Measurements from ENCODE around the gene EYA4. TPM values are rescaled to one million over a fixed set of nuclear protein-coding genes. Genes with fewer than 3 reads are reported as not detected.

Gene EYA4
- total RNA-seq, 1 experiment from 2014 or later: 10.0 TPM

GRCh38 chr6:133355922-133356321, 114.8 kb downstream of the EYA4 start:
- no peak overlapping the region for H3K4me3 ChIP-seq (ENCODE audit: low read length)
- BruUV-seq (replicated peaks): no TSS peak
- H3K9me3 ChIP-seq (ENCODE audit: low read length): no peaks in the 10 kb centered on the region
- ChIA-PET CTCF (no interaction called here), POLR2A (ENCODE audit: unreplicated experiment) (no interaction called here)
- no peak overlapping the region for H3K9ac ChIP-seq (ENCODE audit: low read length)
- no peaks in the 10 kb centered on the region for H3F3A ChIP-seq (ENCODE audit: low read length, unreplicated experiment)
- H3K79me2 ChIP-seq (ENCODE audit: low read length): peaks cover 17% of the 10 kb centered on the region
- peaks cover 16% of the 10 kb centered on the region for H3K4me1 ChIP-seq (ENCODE audit: insufficient read depth, low read length)
- H3K36me3 ChIP-seq (ENCODE audit: low read depth, low read length): no peaks in the 10 kb centered on the region
- no peak overlapping the region for H3K27ac ChIP-seq (ENCODE audit: low read length)
- no peak overlapping the region for H3K4me2 ChIP-seq (ENCODE audit: low read length)
- no peak for DNase-seq
- no peak for ATAC-seq
- no peaks in the 10 kb centered on the region for H3K9me2 ChIP-seq (replicated peaks; ENCODE audit: low read length)
- TF ChIP-seq, protein P1, sequence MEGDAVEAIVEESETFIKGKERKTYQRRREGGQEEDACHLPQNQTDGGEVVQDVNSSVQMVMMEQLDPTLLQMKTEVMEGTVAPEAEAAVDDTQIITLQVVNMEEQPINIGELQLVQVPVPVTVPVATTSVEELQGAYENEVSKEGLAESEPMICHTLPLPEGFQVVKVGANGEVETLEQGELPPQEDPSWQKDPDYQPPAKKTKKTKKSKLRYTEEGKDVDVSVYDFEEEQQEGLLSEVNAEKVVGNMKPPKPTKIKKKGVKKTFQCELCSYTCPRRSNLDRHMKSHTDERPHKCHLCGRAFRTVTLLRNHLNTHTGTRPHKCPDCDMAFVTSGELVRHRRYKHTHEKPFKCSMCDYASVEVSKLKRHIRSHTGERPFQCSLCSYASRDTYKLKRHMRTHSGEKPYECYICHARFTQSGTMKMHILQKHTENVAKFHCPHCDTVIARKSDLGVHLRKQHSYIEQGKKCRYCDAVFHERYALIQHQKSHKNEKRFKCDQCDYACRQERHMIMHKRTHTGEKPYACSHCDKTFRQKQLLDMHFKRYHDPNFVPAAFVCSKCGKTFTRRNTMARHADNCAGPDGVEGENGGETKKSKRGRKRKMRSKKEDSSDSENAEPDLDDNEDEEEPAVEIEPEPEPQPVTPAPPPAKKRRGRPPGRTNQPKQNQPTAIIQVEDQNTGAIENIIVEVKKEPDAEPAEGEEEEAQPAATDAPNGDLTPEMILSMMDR (conservative IDR thresholded peaks at IDR 0.05; ENCODE audit: low read depth, low read length): no peak
- no peak for TF ChIP-seq EZH2phosphoT487 (IDR thresholded peaks at IDR 0.05; ENCODE audit: borderline replicate concordance, low read length)
- TF ChIP-seq EZH2 (IDR thresholded peaks at IDR 0.05; ENCODE audit: low read length, unreplicated experiment): no peak
- H3K27me3 ChIP-seq (ENCODE audit: low read length): no peaks in the 10 kb centered on the region
- H2AFZ ChIP-seq (ENCODE audit: low read length): no peak overlapping the region
- intact Hi-C loops (cut with micrococcal nuclease): loop anchor here (10.0 kb wide), 1 partner anchor 521 kb away; no protein-coding TSS in a partner anchor
- no peaks in the 10 kb centered on the region for H4K20me1 ChIP-seq (ENCODE audit: low read length)

DNA sequence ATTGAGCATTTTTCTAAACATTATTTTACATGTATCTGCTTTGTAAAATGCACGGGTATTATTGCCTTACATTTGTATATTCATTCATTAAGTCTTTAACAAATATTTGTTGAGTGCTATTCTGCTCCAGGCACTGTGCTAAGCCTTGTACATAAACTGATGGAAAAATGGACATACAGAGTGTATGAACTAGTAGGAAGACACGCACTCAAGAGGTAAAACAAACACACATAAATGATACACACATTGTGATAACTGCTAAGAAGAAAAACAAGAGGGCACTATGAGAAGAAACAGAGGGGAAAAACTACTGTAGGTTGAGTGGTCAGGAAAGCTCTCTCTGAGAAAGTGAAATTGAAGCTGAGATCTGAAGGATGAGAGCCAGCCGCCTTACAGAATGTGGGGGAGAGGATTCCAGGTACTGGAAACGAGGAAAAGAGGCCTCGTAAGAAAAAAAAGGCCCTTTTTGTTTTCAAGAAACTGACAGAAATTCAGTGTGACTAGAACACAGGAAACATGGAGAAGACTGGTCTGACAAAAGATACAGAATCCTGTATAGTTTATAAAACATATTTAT, 117.5 kb downstream of the EYA4 start:
- H3K9ac ChIP-seq (ENCODE audit: low read length): no peak overlapping the region
- no peaks in the 10 kb centered on the region for H3K9me2 ChIP-seq (replicated peaks; ENCODE audit: low read length)
- no peak for TF ChIP-seq EZH2phosphoT487 (IDR thresholded peaks at IDR 0.05; ENCODE audit: borderline replicate concordance, low read length)
- no peak for TF ChIP-seq EZH2 (IDR thresholded peaks at IDR 0.05; ENCODE audit: low read length, unreplicated experiment)
- TF ChIP-seq, protein P1 (conservative IDR thresholded peaks at IDR 0.05; ENCODE audit: low read depth, low read length): no peak
- no peaks in the 10 kb centered on the region for H3K9me3 ChIP-seq (ENCODE audit: low read length)
- no peak overlapping the region for H3K4me3 ChIP-seq (ENCODE audit: low read length)
- DNase-seq (no peak), ATAC-seq (no peak)
- no peak overlapping the region for H3K4me2 ChIP-seq (ENCODE audit: low read length)
- ChIA-PET POLR2A (ENCODE audit: unreplicated experiment) (no interaction called here), CTCF (no interaction called here)
- H3F3A ChIP-seq (ENCODE audit: low read length, unreplicated experiment): no peaks in the 10 kb centered on the region
- no peaks in the 10 kb centered on the region for H3K27me3 ChIP-seq (ENCODE audit: low read length)
- BruUV-seq (replicated peaks): no TSS peak
- H3K79me2 ChIP-seq (ENCODE audit: low read length): peaks cover 4% of the 10 kb centered on the region; the same call in 1 of the 2 replicates
- no peaks in the 10 kb centered on the region for H4K20me1 ChIP-seq (ENCODE audit: low read length)
- H3K36me3 ChIP-seq (ENCODE audit: low read depth, low read length): no peaks in the 10 kb centered on the region
- intact Hi-C loops (cut with micrococcal nuclease): loop anchor here (10.0 kb wide), 1 partner anchor 524 kb away; no protein-coding TSS in a partner anchor
- no peaks in the 10 kb centered on the region for H3K4me1 ChIP-seq (ENCODE audit: insufficient read depth, low read length)
- no peak overlapping the region for H2AFZ ChIP-seq (ENCODE audit: low read length)
- no peak overlapping the region for H3K27ac ChIP-seq (ENCODE audit: low read length)

GRCh38 chr6:133359256-133359655, 118.1 kb downstream of the EYA4 start:
- no peaks in the 10 kb centered on the region for H3K9me2 ChIP-seq (replicated peaks; ENCODE audit: low read length)
- H3K9me3 ChIP-seq (ENCODE audit: low read length): no peaks in the 10 kb centered on the region
- no peaks in the 10 kb centered on the region for H3K79me2 ChIP-seq (ENCODE audit: low read length)
- H3K27ac ChIP-seq (ENCODE audit: low read length): no peak overlapping the region
- no peak overlapping the region for H3K9ac ChIP-seq (ENCODE audit: low read length)
- CTCF ChIA-PET: no interaction called here
- H4K20me1 ChIP-seq (ENCODE audit: low read length): no peaks in the 10 kb centered on the region
- no peak for ATAC-seq
- H3K27me3 ChIP-seq (ENCODE audit: low read length): no peaks in the 10 kb centered on the region
- no peaks in the 10 kb centered on the region for H3K4me1 ChIP-seq (ENCODE audit: insufficient read depth, low read length)
- H3K4me3 ChIP-seq (ENCODE audit: low read length): no peak overlapping the region
- H3K4me2 ChIP-seq (ENCODE audit: low read length): no peak overlapping the region
- DNase-seq: no peak
- H3K36me3 ChIP-seq (ENCODE audit: low read depth, low read length): no peaks in the 10 kb centered on the region
- no peak overlapping the region for H2AFZ ChIP-seq (ENCODE audit: low read length)
- POLR2A ChIA-PET (ENCODE audit: unreplicated experiment): no interaction called here
- TF ChIP-seq EZH2 (IDR thresholded peaks at IDR 0.05; ENCODE audit: low read length, unreplicated experiment): no peak
- no TSS peak for BruUV-seq (replicated peaks)
- intact Hi-C loops (cut with micrococcal nuclease): loop anchor here (10.0 kb wide), 1 partner anchor 524 kb away; no protein-coding TSS in a partner anchor
- H3F3A ChIP-seq (ENCODE audit: low read length, unreplicated experiment): no peaks in the 10 kb centered on the region

All from PC-3 (cell line).